Iris pigment epithelial cell (primary cell): ENCODE data around the gene CHCHD3.

ENCODE experiments used
- DNase-seq: peaks from one replicate; pipeline ENCODE4 v3.0.0-alpha.2; 2011; ENCODE audit warnings: low read depth

Gene CHCHD3

GRCh38 chr7:132861424-132861823, 220.5 kb downstream of the CHCHD3 start:
- DNase-seq: no peak

DNA sequence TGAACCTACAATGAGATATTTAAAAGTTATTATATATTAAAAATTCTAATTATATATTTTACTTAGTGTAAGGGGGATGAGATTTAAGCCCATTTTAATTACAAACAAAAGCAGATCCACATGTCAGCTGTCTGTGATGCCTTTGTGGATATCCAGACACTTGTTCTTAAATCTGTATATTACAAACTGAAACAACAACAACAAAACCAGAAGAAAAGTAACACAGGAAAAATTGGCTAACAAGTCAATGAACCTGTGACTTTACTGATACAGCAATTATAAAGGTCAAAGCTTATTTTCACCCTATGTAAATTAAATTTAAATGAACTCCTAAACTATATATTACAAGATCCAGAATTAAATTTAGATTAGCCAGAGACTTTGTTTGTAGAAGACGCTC, 222.7 kb downstream of the CHCHD3 start:
- no peak for DNase-seq

- DNase-seq: no peak
Observed at GRCh38 chr7:132858760-132859159, 223.1 kb downstream of the CHCHD3 start.

GRCh38 chr7:132858251-132858650, 223.6 kb downstream of the CHCHD3 start:
- DNase-seq: no peak

DNA sequence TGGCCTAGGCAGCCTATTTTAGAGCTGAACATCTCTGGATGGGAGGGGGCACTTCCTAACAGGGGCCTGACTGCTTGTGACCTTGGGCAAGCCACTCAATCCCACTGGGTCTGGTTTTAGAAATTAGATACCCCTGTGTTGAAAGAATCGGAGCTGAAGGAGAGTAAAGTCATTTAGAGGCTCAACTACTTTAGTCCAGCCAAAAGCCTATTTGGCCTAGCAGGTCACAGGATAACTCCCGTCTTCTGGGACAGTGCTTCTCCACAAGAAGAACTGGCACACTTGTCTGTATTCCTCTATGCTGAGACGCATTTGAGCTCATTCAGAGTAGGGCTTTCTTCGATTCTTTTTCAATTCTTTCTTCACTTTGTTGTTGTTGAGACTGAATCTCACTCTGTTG, 224.2 kb downstream of the CHCHD3 start:
- DNase-seq: no peak

DNA sequence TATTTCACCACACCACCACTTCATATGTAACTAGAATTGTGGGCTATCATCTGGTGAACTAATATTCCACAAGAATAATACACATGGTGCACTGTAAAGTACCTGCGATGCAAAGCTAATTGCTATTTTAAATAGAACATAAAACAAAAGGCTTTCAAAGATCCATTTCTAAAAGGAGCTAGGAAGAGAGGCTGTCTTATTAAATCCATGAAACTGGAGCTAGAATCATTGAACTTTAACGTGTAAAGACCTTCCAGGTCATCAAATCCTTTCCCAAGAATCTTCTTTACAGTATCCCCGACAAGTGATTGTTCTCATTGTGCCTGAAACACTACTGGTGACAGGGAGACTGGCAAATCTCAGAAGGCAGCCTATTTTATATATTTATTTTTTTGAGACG, 224.9 kb downstream of the CHCHD3 start:
- DNase-seq: no peak

GRCh38 chr7:132856416-132856815, 225.5 kb downstream of the CHCHD3 start:
- no peak for DNase-seq

- DNase-seq: no peak
Observed at GRCh38 chr7:132855901-132856300, 226.0 kb downstream of the CHCHD3 start.

- DNase-seq: no peak
Observed at GRCh38 chr7:132854238-132854637, 227.7 kb downstream of the CHCHD3 start.

DNA sequence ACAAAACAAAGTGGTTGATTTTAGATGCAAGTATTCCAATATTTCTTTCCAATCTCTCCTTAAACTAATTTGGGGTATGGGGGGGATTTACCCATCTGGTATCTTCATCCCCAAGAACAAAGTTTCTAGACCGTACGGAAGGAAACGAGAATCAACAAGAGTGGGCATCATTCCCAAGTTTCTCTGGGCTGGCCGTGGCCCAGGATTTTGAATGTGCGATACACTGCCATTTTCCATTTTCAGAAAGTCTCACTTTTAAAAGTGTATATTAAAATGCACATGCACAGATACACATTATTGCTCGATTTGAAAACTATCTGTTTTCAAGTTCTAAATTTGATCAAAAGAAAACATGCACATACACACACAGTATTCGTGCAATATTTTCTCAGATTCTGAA, 234.5 kb downstream of the CHCHD3 start:
- no peak for DNase-seq

DNA sequence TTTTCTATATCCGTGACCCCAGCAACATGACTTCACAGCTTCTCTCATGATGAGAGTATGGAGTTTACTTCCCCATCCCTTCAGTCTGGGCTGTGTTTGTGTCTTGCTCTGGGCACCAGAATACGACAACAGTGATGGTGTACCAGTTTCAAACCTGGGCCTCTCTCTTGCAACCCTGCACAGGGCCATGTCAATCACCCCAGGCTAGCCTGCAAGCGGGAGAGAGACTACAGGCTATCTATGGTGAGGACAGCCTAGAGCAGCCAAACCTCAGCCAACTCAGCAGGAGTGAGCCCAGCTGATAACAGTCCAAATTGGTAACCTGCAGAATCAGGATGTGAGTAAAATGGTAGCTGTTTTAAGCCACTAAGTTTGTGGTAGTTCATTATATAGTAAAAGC, 235.8 kb downstream of the CHCHD3 start:
- no peak for DNase-seq

GRCh38 chr7:132842478-132842877, 239.4 kb downstream of the CHCHD3 start:
- no peak for DNase-seq

GRCh38 chr7:132840199-132840598, 241.7 kb downstream of the CHCHD3 start:
- DNase-seq: no peak

- no peak for DNase-seq
Observed at GRCh38 chr7:132838313-132838712, 243.6 kb downstream of the CHCHD3 start.

DNA sequence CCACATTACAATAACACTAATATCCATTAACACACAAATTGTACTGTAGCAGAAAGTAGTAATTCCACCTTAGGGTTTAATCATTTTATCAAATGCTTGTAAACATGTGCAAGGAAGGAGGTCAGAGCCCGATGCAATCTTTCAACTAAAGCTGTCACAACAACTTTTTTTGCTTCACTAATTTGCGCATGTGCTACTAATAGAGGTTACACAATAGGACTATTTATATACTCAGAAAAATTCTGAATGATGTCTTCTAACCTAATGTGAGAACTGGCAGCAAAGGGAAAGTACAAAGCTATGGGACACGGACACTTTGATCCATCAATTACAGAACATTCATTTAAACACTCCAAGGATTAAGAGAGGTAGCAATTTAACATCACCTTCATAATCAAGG, 244.4 kb downstream of the CHCHD3 start:
- no peak for DNase-seq

GRCh38 chr7:132836746-132837145, 245.1 kb downstream of the CHCHD3 start:
- DNase-seq: peak; percentile 73

DNA sequence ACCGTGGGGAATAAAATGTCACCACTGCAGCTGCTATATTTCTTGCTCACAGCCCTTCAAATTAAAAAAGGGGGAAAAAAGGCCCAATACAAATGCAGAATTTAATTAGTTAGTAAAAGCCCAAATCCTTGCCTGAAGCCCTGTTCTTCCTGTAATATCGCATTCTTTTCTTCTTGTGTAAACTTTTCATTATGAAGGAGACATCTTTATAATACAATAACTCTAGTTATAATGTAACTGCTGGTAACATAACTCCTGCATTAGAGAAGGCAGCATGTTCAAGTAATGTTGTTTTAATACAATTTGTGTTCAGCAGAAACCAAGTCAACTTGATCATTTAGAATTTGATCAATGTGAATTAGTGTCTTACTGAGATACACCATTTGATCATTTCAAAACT, 250.9 kb downstream of the CHCHD3 start:
- no peak for DNase-seq

- DNase-seq: no peak
Observed at GRCh38 chr7:132828502-132828901, 253.4 kb downstream of the CHCHD3 start.

- DNase-seq: no peak
Observed at GRCh38 chr7:132825932-132826835, 255.7 kb downstream of the CHCHD3 start.

GRCh38 chr7:132825222-132825621, 256.7 kb downstream of the CHCHD3 start:
- no peak for DNase-seq

DNA sequence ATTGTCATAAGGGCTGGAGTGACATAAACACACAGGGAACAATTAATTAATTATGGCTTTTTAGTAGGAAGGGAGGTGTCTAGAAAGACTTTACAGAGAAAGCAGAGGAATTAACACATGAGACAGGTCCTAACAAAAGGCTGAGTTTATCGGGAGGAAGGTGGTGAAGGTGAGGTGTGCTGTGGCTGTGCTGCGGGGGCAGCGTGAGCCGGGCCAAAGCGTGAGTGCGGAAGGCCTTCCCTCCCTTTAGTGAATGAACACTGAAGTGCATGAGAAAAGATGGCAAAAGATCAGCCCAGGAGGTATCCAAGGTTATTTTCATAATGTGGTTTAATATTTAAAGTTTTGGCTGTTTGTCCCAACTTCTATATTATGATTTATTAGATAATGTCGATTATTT, 262.2 kb downstream of the CHCHD3 start:
- DNase-seq: no peak

GRCh38 chr7:132817949-132818348, 263.9 kb downstream of the CHCHD3 start:
- peak; percentile 9 for DNase-seq

DNA sequence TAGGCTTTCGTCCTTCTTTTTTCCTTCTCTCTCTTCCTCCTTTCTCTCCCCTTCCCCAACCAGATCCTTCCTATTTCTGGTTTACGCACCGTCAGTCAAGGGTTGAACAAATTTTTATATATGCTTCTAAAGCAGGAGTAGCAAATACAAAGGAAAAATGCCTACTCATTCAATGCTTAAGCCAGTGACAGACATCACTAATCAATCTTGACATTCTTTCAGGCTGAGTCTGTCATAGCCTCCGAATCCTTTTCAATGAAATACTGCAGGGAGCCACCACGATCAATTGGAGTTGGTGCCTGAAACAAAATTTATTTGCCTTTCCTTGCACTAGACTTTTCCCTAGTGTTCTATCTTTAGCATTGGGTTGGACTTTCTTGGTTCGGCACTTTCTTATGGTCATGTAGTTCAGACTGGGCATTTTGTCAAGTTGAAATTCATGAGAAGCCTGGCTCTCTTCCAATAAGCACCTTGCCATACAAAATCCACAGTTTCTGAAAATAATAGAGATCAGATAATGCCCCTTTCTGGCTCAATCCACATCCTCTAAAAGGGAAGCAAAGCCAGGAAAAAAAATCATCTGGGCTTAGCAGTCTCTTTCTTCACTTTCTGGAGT, 266.1 kb downstream of the CHCHD3 start:
- peak; percentile 36 for DNase-seq

DNA sequence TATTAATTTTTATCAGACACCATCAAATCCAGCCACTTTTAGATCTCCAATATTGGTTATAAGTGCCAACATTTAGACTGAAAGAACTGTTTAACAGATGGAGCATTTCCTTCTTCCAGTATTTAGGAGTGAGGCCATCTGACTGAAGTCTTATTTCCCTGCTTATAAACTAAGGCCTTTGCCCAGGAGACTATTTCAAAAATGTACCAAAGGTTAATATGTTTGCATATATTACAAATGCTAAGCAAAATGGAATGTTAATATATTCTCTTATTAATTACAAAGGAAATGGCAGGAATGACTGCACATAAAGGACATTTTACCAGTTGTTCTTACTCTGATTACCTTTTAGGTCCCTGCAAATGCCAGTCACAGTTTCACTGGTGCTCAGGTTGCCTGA, 266.8 kb downstream of the CHCHD3 start:
- DNase-seq: no peak
